8988T (cell line): ENCODE measurements around the gene TMEM147.

ENCODE experiments used
- DNase-seq: peaks from one replicate; pipeline ENCODE4 v3.0.0; 2011

The TMEM147 gene, protein sequence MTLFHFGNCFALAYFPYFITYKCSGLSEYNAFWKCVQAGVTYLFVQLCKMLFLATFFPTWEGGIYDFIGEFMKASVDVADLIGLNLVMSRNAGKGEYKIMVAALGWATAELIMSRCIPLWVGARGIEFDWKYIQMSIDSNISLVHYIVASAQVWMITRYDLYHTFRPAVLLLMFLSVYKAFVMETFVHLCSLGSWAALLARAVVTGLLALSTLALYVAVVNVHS

DNA sequence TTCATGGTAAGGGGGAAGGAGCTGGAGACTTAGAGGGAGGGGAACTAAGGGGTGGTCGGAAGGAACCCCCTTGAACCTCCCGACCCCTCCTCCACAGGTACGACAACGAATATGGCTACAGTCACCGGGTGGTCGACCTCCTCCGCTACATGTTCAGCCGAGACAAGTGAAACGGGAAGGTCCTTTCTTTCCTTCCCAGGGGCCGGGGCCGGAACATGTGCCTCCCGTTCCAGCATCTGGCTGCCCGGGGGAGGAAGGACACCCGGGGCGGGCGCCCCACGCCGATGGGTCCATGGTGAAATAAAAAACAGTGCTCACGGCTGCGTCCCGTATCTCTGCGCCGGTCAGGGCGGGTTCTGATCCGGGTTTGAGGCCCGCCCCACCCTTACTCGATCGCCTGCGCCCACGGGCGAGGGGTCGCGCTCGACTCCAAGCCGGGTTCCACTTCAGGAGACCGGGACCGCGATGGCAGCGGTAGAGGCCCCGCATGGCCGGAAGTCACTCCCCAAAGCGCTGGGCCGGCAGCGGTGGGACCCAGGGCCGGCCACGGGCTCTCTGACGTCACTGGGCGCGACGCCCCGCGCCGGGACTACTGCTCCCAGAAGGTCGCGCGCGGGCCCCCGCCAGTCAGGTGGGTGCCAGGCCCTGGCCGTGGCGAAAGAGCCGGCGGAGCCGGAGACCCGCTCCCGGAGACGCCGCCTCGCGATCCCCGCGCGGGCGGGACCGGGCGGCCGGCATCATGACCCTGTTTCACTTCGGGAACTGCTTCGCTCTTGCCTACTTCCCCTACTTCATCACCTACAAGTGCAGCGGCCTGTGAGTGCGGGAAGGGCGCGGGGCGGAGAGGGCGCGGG, at the start of gene TMEM147:
Gene TMEM147, plus strand, starts transcription at position 626 of the 854 bp plus-strand sequence. Its CDS starts 114 bp downstream, at position 740.
- peak; percentile 100 for DNase-seq

GRCh38 chr19:35497406-35497805, 48.0 kb upstream of the TMEM147 start:
- DNase-seq, result peak; percentile 9

DNA sequence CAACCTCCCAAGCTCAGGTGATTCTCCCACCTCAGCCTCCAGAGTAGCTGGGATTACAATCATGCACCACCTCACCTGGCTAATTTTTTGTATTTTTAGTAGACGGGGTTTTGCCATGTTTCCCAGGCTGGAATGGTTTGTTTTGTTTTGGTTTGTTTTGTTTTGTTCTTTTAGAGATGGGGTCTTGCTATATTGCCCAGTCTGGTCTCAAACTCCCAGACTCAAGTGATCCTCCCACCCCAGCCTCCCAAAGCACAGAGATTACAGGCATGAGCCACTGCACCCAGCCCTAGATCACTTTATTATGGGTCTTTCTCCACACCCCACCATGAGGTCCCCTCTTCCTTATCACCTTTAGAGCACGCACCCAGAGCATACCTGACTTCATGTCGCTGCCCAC, 47.2 kb upstream of the TMEM147 start:
- no peak for DNase-seq

GRCh38 chr19:35498984-35499527, 46.4 kb upstream of the TMEM147 start:
- DNase-seq, result no peak

- DNase-seq, result no peak
Measured at GRCh38 chr19:35500611-35501010, 44.8 kb upstream of the TMEM147 start.

GRCh38 chr19:35501684-35502083, 43.7 kb upstream of the TMEM147 start:
- no peak for DNase-seq

- DNase-seq, result no peak
Measured at GRCh38 chr19:35502751-35503150, 42.7 kb upstream of the TMEM147 start.

DNA sequence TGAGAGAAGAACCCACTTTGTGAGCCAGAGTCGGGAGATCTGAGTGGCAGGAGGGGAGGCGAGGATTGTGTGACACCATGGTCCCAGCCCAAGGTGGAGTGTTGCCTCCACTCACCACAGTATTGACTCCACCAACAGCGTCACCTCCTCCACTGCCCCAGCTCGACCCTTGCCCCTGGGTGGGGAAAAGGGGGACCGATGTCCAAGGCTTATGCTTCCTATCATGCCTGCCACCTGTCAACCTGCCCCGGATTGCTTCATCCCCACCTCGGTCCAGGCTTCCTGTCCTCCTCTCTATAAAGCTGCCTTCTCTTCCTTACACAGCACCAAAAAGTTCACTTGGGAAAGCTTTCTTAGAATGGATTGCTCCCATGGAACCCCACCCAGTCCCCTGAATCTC, 39.4 kb upstream of the TMEM147 start:
- no peak for DNase-seq

- no peak for DNase-seq
Measured at GRCh38 chr19:35507561-35507960, 37.9 kb upstream of the TMEM147 start.

GRCh38 chr19:35508129-35508528, 37.3 kb upstream of the TMEM147 start:
- no peak for DNase-seq

- peak; percentile 76 for DNase-seq
Measured at GRCh38 chr19:35509018-35509652, 36.3 kb upstream of the TMEM147 start.

DNA sequence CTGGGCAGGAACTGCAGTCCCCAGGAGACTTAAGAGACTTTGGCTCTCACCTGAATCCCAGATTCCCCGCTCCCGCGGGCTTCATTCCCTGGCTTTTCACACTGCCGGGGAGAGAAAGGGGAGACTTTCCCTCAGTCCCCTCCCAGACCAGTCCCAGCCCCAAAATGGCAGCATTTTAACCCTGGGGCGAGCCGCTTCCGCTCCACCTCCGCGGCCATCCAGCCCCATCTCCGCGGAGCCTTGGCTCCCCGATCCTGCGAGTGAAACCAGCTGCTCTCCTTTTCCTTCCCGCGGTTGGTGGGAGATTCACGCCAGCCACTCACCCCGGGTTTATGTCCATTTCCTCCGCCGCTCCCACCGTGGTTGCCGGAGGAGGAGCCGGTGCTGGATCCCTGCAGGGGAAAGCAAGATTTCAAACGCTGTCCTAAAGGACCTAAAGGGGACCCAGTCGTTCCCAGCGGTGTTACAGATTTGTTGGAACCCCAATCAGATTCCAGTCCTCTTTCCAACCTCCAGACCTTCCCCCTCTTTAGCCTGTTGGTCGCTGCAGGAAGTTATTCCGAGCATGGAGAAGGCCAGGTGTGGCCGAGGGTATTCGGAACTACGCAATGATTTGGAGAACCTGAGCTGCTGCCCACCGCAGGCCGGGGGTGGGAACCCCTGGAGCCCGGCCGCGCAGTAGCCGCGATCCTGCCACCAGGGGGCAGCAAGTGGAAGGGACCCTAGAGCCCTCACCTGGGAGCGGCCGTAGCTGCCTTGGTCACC, 35.4 kb upstream of the TMEM147 start:
- DNase-seq, result peak; percentile 98

- no peak for DNase-seq
Measured at GRCh38 chr19:35510626-35510964, 34.8 kb upstream of the TMEM147 start.

- DNase-seq, result no peak
Measured at GRCh38 chr19:35511337-35511736, 34.1 kb upstream of the TMEM147 start.

- DNase-seq, result no peak
Measured at GRCh38 chr19:35512831-35513627, 32.4 kb upstream of the TMEM147 start.

DNA sequence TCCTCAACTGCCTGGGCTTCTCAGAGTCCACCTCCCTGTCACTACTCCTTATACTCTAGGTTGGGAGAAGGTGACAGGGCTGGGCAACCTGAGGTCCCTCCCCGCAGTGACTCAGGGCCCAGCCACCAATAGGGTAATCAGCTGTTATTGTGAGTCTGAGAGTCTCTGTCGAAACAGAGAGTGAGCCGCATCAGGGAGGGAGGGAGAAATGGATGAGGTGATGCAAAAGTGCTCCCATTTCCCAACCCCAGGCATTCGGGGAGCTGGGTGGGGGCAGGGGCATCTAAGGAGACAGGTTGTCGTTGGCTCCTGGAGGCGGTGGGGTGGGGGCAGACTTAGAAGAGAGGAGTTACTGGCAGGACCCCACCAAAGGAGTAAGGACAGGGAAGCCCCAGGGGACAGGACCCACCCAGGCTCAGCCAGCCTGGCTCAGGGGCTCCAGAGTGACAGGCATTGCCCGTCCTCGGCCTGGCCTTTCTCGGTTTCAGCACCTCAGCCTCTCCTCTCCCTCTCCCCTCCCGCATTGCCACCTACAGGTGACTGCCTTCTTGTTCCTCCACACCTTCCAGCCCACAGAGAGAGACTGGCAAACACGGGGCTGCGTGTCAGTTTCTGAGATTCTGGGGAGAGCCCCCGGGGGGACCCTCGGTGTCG, 31.7 kb upstream of the TMEM147 start, which contains the start of gene DMKN:
Gene DMKN, minus strand, starts transcription at position 22 of the 654 bp plus-strand sequence. CDS start 174 bp downstream, outside the sequence.
- DNase-seq, result peak; percentile 67

- no peak for DNase-seq
Measured at GRCh38 chr19:35514282-35514809, 31.1 kb upstream of the TMEM147 start.

DNA sequence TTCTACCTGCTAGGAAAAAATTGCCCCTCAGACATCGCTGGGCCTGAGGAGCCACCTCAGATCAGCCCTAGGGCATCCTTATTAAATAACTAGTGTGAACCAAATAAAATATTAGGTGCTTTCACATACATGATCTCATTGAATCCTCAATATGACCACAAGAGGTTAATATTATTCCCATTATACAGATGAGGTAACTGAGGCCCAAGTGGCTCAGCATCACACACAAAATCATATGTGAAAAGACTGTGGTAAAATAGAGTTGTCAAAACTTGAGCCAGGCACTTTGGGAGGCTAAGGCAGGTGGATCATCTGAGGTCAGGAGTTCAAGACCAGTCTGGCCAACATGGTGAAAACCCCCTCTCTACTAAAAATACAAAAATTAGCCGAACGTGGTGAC, 29.1 kb upstream of the TMEM147 start:
- DNase-seq, result no peak

DNA sequence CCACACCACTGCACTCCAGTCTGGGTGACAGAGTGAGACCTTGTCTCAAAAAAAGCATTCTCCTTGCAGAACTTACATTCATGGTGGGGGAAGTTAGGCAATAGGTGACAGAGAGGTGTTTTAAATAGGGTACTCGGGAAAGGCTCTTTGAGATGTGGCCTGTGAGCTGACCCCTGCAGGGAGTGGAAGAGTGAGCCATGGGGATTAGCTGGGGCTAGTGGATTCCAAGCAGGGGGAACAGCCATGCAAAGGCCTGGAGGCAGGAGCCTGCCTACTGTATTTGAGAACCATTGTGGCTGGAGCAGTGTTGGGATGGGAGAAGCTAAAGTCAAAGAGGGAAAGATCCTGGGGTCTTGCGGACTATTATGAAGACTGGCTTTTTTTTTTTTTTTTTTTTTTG, 28.1 kb upstream of the TMEM147 start:
- no peak for DNase-seq

DNA sequence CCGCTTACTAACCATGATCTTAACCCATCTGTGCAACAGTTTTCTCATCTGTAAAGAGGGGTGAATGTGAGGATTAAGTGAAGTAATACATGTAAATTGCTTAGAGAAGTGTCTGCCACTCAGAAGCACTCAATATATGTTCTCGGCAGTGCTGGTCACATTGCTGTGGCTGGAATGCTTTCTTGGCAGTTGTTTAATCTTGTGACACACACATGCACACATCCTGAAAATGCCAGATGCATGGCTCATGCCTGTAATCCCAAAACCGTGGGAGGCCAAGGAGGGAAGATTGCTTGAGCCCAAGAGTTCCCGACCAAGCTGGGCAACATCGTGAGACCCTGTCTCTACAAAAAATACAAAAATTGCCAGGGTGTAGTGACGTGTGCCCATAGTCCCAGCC, 27.1 kb upstream of the TMEM147 start:
- peak; percentile 79 for DNase-seq

DNA sequence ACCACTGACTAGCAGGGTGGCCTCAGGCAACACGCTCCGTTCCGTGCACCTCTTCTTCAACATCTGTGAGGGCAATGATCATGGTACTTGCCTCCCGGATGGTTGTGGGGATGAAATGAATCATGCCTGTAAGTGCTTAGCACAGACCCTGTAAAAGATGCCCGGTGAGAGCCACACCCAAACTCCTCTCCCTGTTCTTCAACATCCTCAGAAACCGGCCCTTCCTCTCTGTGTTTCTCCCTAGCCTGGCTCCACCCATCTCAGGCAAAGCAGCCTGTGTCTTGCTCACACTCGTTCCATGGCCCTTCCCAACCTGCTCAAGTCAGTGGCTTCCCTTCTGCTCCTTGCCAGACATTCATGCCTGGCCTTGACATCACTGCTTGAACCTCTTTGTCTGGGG, 26.1 kb upstream of the TMEM147 start:
- no peak for DNase-seq
